GM12878 (cell line): Measurements from ENCODE around the gene RAP1A. TPM values are rescaled to one million over a fixed set of nuclear protein-coding genes. Genes with fewer than 3 reads are reported as not detected.

Experiments
- ATAC-seq: fragments of 200-7000 bp; cut with Tn5 transposase; 3 replicates; pipeline ENCODE4 v1.9.1; 2020; ENCODE audit warnings: mild to moderate bottlenecking, moderate library complexity
- BruUV-seq: library from RNA; stranded (reverse); fragments of 400-500 nt; replicated peaks from 2 replicates; lab custom pipeline; 2021; lab: Mats Ljungman, UMichigan
- CTCF ChIA-PET: fragments of 300-600 bp; sonication (Branson Sonifier 250); formaldehyde crosslinking; extraction: SDS; loops from one replicate; lab custom pipeline; 2021; ENCODE audit warnings: inconsistent platforms; lab: Yijun Ruan, JAX
- POLR2A ChIA-PET: fragments of 350-600 bp; formaldehyde crosslinking; extraction: SDS; loops from one replicate; lab custom pipeline; 2021; ENCODE audit warnings: inconsistent platforms; lab: Charles Lee
- RAD21 ChIA-PET: fragments of 300-600 bp; sonication (Branson Sonifier 250); formaldehyde crosslinking; loops from one replicate; lab custom pipeline; 2023; ENCODE audit warnings: antibody characterized with exemption; ENCODE audit not compliant: unreplicated experiment; lab: Charles Lee
- SMC1A ChIA-PET: fragments of 300-600 bp; sonication (Branson Sonifier 250); formaldehyde crosslinking; loops from one replicate; lab custom pipeline; 2023; ENCODE audit not compliant: unreplicated experiment, uncharacterized antibody; lab: Charles Lee
- DNase-seq: peaks from one replicate; pipeline ENCODE4 v3.0.0-alpha.2; 2011; ENCODE audit warnings: low read depth, low spot score
- FAIRE-seq: peaks from 3 replicates; lab custom pipeline; 2011; peaks lifted over from hg19 to GRCh38; lab: Jason Lieb, UNC
- H2AFZ ChIP-seq: 2 replicates; pipeline ENCODE4 v1.6.0; 2011; ENCODE audit warnings: low read depth, low read length, control low read depth; ENCODE audit not compliant: control insufficient read depth
- H3K27ac ChIP-seq: 2 replicates; pipeline ENCODE4 v1.5.1; 2011; ENCODE audit warnings: control low read depth; ENCODE audit not compliant: control insufficient read depth, insufficient read depth
- H3K27me3 ChIP-seq, 2 experiments: replicated peaks in 1 of 2; 2 replicates each; pipeline versions ENCODE4 v1.6.0 to v1.6.1; 2011; ENCODE audit warnings: low read length in 1 of 2; ENCODE audit not compliant: control insufficient read depth in 2 of 2, insufficient read depth in 2 of 2
- H3K36me3 ChIP-seq, 2 experiments: 2 replicates each; pipeline ENCODE4 v1.5.1; 2011; ENCODE audit warnings: low read length in 1 of 2; ENCODE audit not compliant: control insufficient read depth in 2 of 2, insufficient read depth in 2 of 2
- H3K4me1 ChIP-seq: 2 replicates; pipeline ENCODE4 v1.6.1; 2011; ENCODE audit warnings: mild to moderate bottlenecking, low read length, moderate library complexity, mixed read lengths; ENCODE audit not compliant: control insufficient read depth, insufficient read depth
- H3K4me2 ChIP-seq: 2 replicates; pipeline ENCODE4 v1.6.0; 2011; ENCODE audit warnings: control low read depth; ENCODE audit not compliant: control insufficient read depth, insufficient read depth
- H3K4me3 ChIP-seq: fragments of 200-600 bp; sonication (generic); 2 replicates; pipeline ENCODE4 v1.5.1; 2016
- H3K79me2 ChIP-seq: 2 replicates; pipeline ENCODE4 v1.6.0; 2011; ENCODE audit warnings: low read length; ENCODE audit not compliant: control insufficient read depth, insufficient read depth
- H3K9ac ChIP-seq: 2 replicates; pipeline ENCODE4 v1.8.0; 2011; ENCODE audit warnings: low read length, control low read depth, mixed read lengths; ENCODE audit not compliant: control insufficient read depth, insufficient read depth
- H3K9me3 ChIP-seq: replicated peaks from 3 replicates; pipeline ENCODE4 v1.5.1; 2011; ENCODE audit warnings: mild to moderate bottlenecking, low read length; ENCODE audit not compliant: control insufficient read depth, insufficient read depth
- H4K20me1 ChIP-seq: 2 replicates; pipeline ENCODE4 v1.6.0; 2011; ENCODE audit not compliant: control insufficient read depth, insufficient read depth
- BCL11A ChIP-seq: IDR thresholded peaks from 2 replicates; pipeline ENCODE4 v1.6.1; 2011; ENCODE audit warnings: low read depth, low read length
- BRCA1 ChIP-seq: IDR thresholded peaks from 2 replicates; pipeline ENCODE4 v1.6.1; 2011; ENCODE audit warnings: low read depth, low read length, improper control_type of control experiment
- EED ChIP-seq: sonication (generic); IDR thresholded peaks from 2 replicates; pipeline ENCODE4 v1.6.1; 2016; ENCODE audit warnings: antibody characterized with exemption, low read depth
- EP300 ChIP-seq, 2 experiments: fragments of 150-350 bp in 1 of 2; IDR thresholded peaks; 2 replicates each; pipeline ENCODE4 v1.6.1; 2011 to 2012; ENCODE audit warnings: low read depth in 2 of 2, low read length in 2 of 2, borderline replicate concordance in 1 of 2, improper control_type of control experiment in 1 of 2, inconsistent platforms in 1 of 2; ENCODE audit not compliant: control insufficient read depth in 1 of 2
- IKZF2 ChIP-seq, 2 experiments: fragments of 450-650 bp; IDR thresholded peaks; 2 replicates each; pipeline ENCODE4 v1.6.1; 2017; ENCODE audit warnings: mild to moderate bottlenecking in 2 of 2, moderate library complexity in 2 of 2
- PAX5 ChIP-seq: IDR thresholded peaks from 2 replicates; pipeline ENCODE4 v1.6.1; 2011; ENCODE audit warnings: low read depth, low read length, borderline replicate concordance
- POU2F2 ChIP-seq: IDR thresholded peaks from 3 replicates; pipeline ENCODE4 v1.6.1; 2011; ENCODE audit warnings: low read depth, mild to moderate bottlenecking, low read length, borderline replicate concordance
- RUNX3 ChIP-seq: IDR thresholded peaks from 2 replicates; pipeline ENCODE4 v1.6.1; 2012; ENCODE audit warnings: low read length, inconsistent platforms
- TCF3 ChIP-seq: IDR thresholded peaks from 2 replicates; pipeline ENCODE4 v1.6.1; 2012; ENCODE audit warnings: low read depth, mild to moderate bottlenecking, low read length, borderline replicate concordance; ENCODE audit not compliant: insufficient read depth
- YY1 ChIP-seq: IDR thresholded peaks from 2 replicates; pipeline ENCODE4 v1.6.1; 2011; ENCODE audit warnings: low read depth, mild to moderate bottlenecking, low read length
- ZBED1 ChIP-seq: IDR thresholded peaks from 2 replicates; pipeline ENCODE4 v1.6.1; 2016; ENCODE audit warnings: borderline replicate concordance
- WGBS: methylation state at CpG from one replicate; pipeline ENCODE4 v1.1.6; 2016; ENCODE audit warnings: low lambda C conversion rate; ENCODE audit not compliant: insufficient replicate concordance, insufficient coverage; ENCODE audit errors: missing lambda C conversion rate; 5-methylcytosine and 5-hydroxymethylcytosine counted together
- in situ Hi-C: fragments of 300-500 bp; cut with MboI; formaldehyde crosslinking; loops from 9 replicates; pipeline ENCODE4 v1.14.3; 2018; ENCODE audit warnings: mixed read lengths
- intact Hi-C: fragments of 100-400 bp; cut with micrococcal nuclease; formaldehyde crosslinking; loops from one replicate; pipeline ENCODE4 v1.14.2; 2022; ENCODE audit not compliant: unreplicated experiment
- polyA plus RNA-seq, 11 experiments: library from polyadenylated mRNA; depleted of rRNA in 4 of 11; unstranded in 6 of 11; stranded (reverse) in 5 of 11; fragments of >200 nt; fragmentation: Nextera tagmentation in 4 of 11; fragmentation: Illumina TruSeq in 1 of 11; extraction: Ambion mirVana in 4 of 11; extraction: Trizol in 1 of 11; gene quantifications; 1 replicate in 1 of 11; 2 replicates in 10 of 11; pipeline versions ENCODE4 v1.2.1 to v1.2.3, GENCODE V29; 2011 to 2016; ENCODE audit warnings: inconsistent platforms in 2 of 11, missing spikeins in 2 of 11, low read depth in 1 of 11
- total RNA-seq, 4 experiments: library from RNA; depleted of rRNA in 3 of 4; stranded (reverse); fragments of >200 nt in 3 of 4; fragmentation: Illumina TruSeq in 1 of 4; extraction: Trizol in 1 of 4; gene quantifications; 2 replicates each; pipeline versions ENCODE4 v1.2.1 to v1.2.3, GENCODE V29; 2013 to 2021
- TF ChIP-seq, protein P1 (sequence below): fragments of 450-650 bp; IDR thresholded peaks from 2 replicates; pipeline ENCODE4 v1.6.1; 2017; ENCODE audit warnings: mild to moderate bottlenecking, moderate library complexity
- TF ChIP-seq, protein P2 (sequence below): fragments of 450-650 bp; IDR thresholded peaks from 2 replicates; pipeline ENCODE4 v1.6.1; 2017; ENCODE audit warnings: mild to moderate bottlenecking, moderate library complexity

The RAP1A gene
- total and polyA plus RNA-seq, 10 of the 15 experiments (the other 5 are each of a cell fraction or from before 2014, with no cell fraction given): 38.4 to 213 (median 86.0) TPM

DNA sequence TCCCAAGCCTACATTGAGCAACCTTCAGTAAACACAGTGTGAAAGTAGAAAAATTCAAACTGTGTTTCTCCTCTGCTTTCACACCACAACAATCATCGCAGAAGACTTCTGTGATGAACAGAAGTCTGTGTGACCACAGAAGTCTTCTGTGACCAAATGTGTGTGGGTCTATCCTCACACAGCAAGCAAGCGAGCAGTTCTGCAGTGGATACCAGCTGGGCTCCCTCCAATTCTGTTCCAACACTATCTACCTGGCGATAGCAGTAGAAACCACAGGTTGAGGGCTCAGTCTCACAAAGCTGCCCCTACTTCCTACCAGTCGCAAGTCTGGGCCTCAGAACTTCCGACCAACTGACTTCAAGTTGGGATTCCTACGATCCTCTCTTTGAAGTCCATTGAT, 21.0 kb upstream of the RAP1A start:
- Histone ChIP-seq H3K27ac (peak overlapping the region; percentile 98), H3K4me3 (no peak overlapping the region), H4K20me1 (no peaks in the 10 kb centered on the region), H3K4me2 (peak overlapping the region; percentile 70), H3K36me3 (no peaks in the 10 kb centered on the region), H3K27me3 (no peaks in the 10 kb centered on the region), H3K9me3 (no peaks in the 10 kb centered on the region), H3K4me1 (peaks cover 95% of the 10 kb centered on the region), H2AFZ (peak overlapping the region; percentile 13), H3K9ac (peak overlapping the region; percentile 52), H3K79me2 (peaks cover 11% of the 10 kb centered on the region)
- POLR2A ChIA-PET: interaction anchor here (9.9 kb wide), 1 partner anchor 24 kb away, joined by 242 read pairs; the partner anchor contains the start of gene RAP1A
- WGBS: under 1% methylated on average over 6 of the region's 6 CpGs
- BruUV-seq: no TSS peak
- intact Hi-C loops (loop anchor here (1.0 kb wide), 1 partner anchor 60 kb away; no protein-coding TSS in a partner anchor), in situ Hi-C loops (loop anchor here (5.0 to 10.0 kb wide), 2 partner anchors 84 to 376 kb away; no protein-coding TSS in a partner anchor)
- FAIRE-seq: no peak
- DNase-seq: no peak
- SMC1A ChIA-PET: interaction anchor here (0.8 to 9.9 kb wide), 11 partner anchors 8 to 384 kb away, joined by 3 to 317 read pairs (median 4); partner anchors contain the start of genes ADORA3, RAP1A and TMIGD3
- RAD21 ChIA-PET: interaction anchor here (1.4 to 8.4 kb wide), 8 partner anchors 6 to 383 kb away, joined by 3 to 120 read pairs (median 51); partner anchors contain the start of gene RAP1A
- ATAC-seq: peak; percentile 1; the same call in 2 of the 3 replicates
- CTCF ChIA-PET: interaction anchor here (7.3 to 9.9 kb wide), 2 partner anchors 19 to 91 kb away, joined by 46 to 143 read pairs; partner anchors contain the start of gene RAP1A
- TF ChIP-seq POU2F2 (peak; percentile 13; the same call in 1 of the 3 replicates), YY1 (0 out of 2 replicates have a peak, but pooled peaks have one; percentile 18), EED (peak; percentile 54), IKZF2 (IDR thresholded peaks at IDR 0.05) (peak; percentile 20 to 33; a peak in 1 of 4 replicates), RUNX3 (peak; percentile 94), BRCA1 (no peak), ZBED1 (peak; percentile 48; the same call in 1 of the 2 replicates), EP300 (IDR thresholded peaks at IDR 0.05; ENCODE audit: borderline replicate concordance in 1 of 2, control insufficient read depth in 1 of 2, low read depth in 2 of 2, low read length in 2 of 2) (no peak), PAX5 (peak; percentile 59; the same call in 1 of the 2 replicates), BCL11A (0 out of 2 replicates have a peak, but pooled peaks have one; percentile 16), TCF3 (0 out of 2 replicates have a peak, but pooled peaks have one; percentile 23)
- TF ChIP-seq, protein P1, sequence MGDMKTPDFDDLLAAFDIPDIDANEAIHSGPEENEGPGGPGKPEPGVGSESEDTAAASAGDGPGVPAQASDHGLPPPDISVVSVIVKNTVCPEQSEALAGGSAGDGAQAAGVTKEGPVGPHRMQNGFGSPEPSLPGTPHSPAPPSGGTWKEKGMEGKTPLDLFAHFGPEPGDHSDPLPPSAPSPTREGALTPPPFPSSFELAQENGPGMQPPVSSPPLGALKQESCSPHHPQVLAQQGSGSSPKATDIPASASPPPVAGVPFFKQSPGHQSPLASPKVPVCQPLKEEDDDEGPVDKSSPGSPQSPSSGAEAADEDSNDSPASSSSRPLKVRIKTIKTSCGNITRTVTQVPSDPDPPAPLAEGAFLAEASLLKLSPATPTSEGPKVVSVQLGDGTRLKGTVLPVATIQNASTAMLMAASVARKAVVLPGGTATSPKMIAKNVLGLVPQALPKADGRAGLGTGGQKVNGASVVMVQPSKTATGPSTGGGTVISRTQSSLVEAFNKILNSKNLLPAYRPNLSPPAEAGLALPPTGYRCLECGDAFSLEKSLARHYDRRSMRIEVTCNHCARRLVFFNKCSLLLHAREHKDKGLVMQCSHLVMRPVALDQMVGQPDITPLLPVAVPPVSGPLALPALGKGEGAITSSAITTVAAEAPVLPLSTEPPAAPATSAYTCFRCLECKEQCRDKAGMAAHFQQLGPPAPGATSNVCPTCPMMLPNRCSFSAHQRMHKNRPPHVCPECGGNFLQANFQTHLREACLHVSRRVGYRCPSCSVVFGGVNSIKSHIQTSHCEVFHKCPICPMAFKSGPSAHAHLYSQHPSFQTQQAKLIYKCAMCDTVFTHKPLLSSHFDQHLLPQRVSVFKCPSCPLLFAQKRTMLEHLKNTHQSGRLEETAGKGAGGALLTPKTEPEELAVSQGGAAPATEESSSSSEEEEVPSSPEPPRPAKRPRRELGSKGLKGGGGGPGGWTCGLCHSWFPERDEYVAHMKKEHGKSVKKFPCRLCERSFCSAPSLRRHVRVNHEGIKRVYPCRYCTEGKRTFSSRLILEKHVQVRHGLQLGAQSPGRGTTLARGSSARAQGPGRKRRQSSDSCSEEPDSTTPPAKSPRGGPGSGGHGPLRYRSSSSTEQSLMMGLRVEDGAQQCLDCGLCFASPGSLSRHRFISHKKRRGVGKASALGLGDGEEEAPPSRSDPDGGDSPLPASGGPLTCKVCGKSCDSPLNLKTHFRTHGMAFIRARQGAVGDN: peak; percentile 50; the same call in 1 of the 2 replicates
- TF ChIP-seq, protein P2, sequence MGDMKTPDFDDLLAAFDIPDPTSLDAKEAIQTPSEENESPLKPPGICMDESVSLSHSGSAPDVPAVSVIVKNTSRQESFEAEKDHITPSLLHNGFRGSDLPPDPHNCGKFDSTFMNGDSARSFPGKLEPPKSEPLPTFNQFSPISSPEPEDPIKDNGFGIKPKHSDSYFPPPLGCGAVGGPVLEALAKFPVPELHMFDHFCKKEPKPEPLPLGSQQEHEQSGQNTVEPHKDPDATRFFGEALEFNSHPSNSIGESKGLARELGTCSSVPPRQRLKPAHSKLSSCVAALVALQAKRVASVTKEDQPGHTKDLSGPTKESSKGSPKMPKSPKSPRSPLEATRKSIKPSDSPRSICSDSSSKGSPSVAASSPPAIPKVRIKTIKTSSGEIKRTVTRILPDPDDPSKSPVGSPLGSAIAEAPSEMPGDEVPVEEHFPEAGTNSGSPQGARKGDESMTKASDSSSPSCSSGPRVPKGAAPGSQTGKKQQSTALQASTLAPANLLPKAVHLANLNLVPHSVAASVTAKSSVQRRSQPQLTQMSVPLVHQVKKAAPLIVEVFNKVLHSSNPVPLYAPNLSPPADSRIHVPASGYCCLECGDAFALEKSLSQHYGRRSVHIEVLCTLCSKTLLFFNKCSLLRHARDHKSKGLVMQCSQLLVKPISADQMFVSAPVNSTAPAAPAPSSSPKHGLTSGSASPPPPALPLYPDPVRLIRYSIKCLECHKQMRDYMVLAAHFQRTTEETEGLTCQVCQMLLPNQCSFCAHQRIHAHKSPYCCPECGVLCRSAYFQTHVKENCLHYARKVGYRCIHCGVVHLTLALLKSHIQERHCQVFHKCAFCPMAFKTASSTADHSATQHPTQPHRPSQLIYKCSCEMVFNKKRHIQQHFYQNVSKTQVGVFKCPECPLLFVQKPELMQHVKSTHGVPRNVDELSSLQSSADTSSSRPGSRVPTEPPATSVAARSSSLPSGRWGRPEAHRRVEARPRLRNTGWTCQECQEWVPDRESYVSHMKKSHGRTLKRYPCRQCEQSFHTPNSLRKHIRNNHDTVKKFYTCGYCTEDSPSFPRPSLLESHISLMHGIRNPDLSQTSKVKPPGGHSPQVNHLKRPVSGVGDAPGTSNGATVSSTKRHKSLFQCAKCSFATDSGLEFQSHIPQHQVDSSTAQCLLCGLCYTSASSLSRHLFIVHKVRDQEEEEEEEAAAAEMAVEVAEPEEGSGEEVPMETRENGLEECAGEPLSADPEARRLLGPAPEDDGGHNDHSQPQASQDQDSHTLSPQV: peak; percentile 12; the same call in 1 of the 2 replicates
